ENCODE measurements around the gene TCEA3. TPM values are rescaled to one million over a fixed set of nuclear protein-coding genes. Genes with fewer than 3 reads are reported as not detected.

TCEA3 gene
- total and polyA plus RNA-seq, 10 of the 15 experiments (the other 5 are each of a cell fraction or from before 2014, with no cell fraction given), result 0.06 to 0.23 (median 0.08) TPM; not detected in 7

DNA sequence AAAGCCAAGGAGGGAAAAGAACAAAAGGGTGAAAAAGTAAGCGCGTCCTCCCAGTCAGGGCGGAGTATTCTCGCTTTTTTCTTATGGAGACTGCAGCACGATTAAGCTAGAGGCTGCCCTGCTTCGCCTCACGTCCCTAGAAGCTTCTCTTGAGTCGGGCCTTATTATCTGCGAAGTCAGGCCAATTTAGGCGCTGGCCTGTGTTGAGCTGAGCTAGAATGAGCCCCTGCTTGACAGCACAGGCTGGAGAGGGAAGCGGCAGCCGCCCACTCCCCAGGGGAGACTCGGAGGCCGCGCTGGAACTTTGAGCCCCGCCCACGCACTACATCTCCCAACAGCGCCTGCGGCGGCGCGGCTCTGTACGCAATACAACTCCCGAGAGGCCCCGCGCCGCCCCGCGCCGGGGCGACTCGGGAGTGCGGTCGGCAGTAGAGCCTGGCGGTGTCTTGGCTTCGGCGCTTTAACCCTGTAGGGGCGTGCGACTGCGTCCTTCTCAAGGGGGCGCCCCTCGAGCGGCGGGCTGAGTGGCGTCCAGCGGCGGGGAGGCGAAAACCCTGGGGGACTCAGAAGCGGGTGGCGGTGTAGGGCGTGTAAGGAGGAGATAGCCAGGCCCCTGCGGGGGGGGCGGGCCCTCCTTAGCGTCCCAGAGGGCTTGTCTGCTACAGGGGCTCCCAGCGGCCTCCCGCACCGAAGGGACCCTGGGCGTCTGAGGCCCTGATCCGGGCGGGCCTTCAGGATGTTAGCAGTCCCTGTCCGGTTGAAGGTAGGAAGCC lies 55.8 kb downstream of the TCEA3 start (continued):
- TF ChIP-seq, protein P1, sequence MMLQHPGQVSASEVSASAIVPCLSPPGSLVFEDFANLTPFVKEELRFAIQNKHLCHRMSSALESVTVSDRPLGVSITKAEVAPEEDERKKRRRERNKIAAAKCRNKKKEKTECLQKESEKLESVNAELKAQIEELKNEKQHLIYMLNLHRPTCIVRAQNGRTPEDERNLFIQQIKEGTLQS (IDR thresholded peaks at IDR 0.05; ENCODE audit: borderline replicate concordance, extremely low read depth, low read depth, low read length), result peak; percentile 77; the same call in 1 of the 2 replicates
- TF ChIP-seq ZBED1 (IDR thresholded peaks at IDR 0.05; ENCODE audit: borderline replicate concordance) (no peak), GATAD2B (conservative IDR thresholded peaks at IDR 0.05; ENCODE audit: low read depth) (peak; percentile 85), GABPA (IDR thresholded peaks at IDR 0.05; ENCODE audit: low read depth) (0 out of 2 replicates have a peak, but pooled peaks have one; percentile 26), YY1 (IDR thresholded peaks at IDR 0.05; ENCODE audit: low read depth, low read length) (peak; percentile 43; the same call in 1 of the 2 replicates), EZH2 (IDR thresholded peaks at IDR 0.05; ENCODE audit: borderline replicate concordance, control insufficient read depth, low read depth, low read length) (no peak), ZNF622 (IDR thresholded peaks at IDR 0.05) (no peak), PRDM15 (CRISPR knock-in tag; IDR thresholded peaks at IDR 0.05) (no peak), POLR2AphosphoS5 (IDR thresholded peaks at IDR 0.05; ENCODE audit: low read length) (no peak), IKZF1 (conservative IDR thresholded peaks at IDR 0.05) (peak; percentile 94), EGR1 (IDR thresholded peaks at IDR 0.05; ENCODE audit: borderline replicate concordance in 1 of 2, low read depth in 2 of 2, low read length in 2 of 2) (peak in 1 of 2 experiments; percentile 86; a peak in 2 of 3 replicates), MYC (IDR thresholded peaks at IDR 0.05; ENCODE audit: insufficient read depth, insufficient read length, insufficient replicate concordance, low read length, severe bottlenecking) (no peak), IRF5 (IDR thresholded peaks at IDR 0.05; ENCODE audit: borderline replicate concordance) (peak; percentile 29; the same call in 1 of the 2 replicates), MXI1 (IDR thresholded peaks at IDR 0.05; ENCODE audit: low read depth, low read length) (peak; percentile 71), POLR2A (IDR thresholded peaks at IDR 0.05; ENCODE audit: low read depth, low read length) (peak; percentile 82), PAX8 (IDR thresholded peaks at IDR 0.05) (no peak), SP1 (IDR thresholded peaks at IDR 0.05; ENCODE audit: low read depth, low read length) (peak; percentile 63), CREB1 (IDR thresholded peaks at IDR 0.05; ENCODE audit: low read depth) (peak; percentile 97), SIN3A (IDR thresholded peaks at IDR 0.05; ENCODE audit: low read depth, low read length) (peak; percentile 56), ZBTB33 (IDR thresholded peaks at IDR 0.05) (no peak)
- TF ChIP-seq, protein P2, sequence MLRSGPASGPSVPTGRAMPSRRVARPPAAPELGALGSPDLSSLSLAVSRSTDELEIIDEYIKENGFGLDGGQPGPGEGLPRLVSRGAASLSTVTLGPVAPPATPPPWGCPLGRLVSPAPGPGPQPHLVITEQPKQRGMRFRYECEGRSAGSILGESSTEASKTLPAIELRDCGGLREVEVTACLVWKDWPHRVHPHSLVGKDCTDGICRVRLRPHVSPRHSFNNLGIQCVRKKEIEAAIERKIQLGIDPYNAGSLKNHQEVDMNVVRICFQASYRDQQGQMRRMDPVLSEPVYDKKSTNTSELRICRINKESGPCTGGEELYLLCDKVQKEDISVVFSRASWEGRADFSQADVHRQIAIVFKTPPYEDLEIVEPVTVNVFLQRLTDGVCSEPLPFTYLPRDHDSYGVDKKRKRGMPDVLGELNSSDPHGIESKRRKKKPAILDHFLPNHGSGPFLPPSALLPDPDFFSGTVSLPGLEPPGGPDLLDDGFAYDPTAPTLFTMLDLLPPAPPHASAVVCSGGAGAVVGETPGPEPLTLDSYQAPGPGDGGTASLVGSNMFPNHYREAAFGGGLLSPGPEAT (IDR thresholded peaks at IDR 0.05; ENCODE audit: low read depth), result no peak
